ENCODE data around the gene COX8C. TPM values are rescaled to one million over a fixed set of nuclear protein-coding genes. Genes with fewer than 3 reads are reported as not detected.

COX8C gene
- not detected in 2 replicates for polyA plus RNA-seq (2012; rRNA removed)
- not detected in 2 replicates for polyA plus RNA-seq (2012; cell fraction: cytosol; rRNA removed)
- not detected in 2 replicates for polyA plus RNA-seq (2012; cell fraction: nucleus; rRNA removed)

GRCh38 chr14:93346926-93347721 is at the start of gene COX8C:
Gene COX8C (plus strand): TSS chr14:93347182. CDS start chr14:93347269, 87 bp downstream.
- Histone ChIP-seq H3K4me2 (no peak within 1 kb of the TSS), H4K20me1 (ENCODE audit: insufficient read depth) (no peaks in the 10 kb centered on the region), H3K27me3 (ENCODE audit: insufficient read depth) (no peaks in the 10 kb centered on the region), H3K9ac (no peak within 1 kb of the TSS), H2AFZ (ENCODE audit: low read depth) (no peak within 1 kb of the TSS), H3F3A (replicated peaks; ENCODE audit: insufficient read depth) (no peaks in the 10 kb centered on the region), H3K9me2 (no peaks in the 10 kb centered on the region), H3K4me1 (ENCODE audit: control insufficient read depth in 1 of 2, insufficient read depth in 2 of 2, low read depth in 1 of 2, low read length in 1 of 2) (no peaks in the 10 kb centered on the region), H3K36me3 (replicated peaks in 1 of 2; ENCODE audit: control insufficient read depth in 1 of 2, insufficient read depth in 2 of 2, low read length in 1 of 2) (no peaks in the 10 kb centered on the region), H3K27ac (ENCODE audit: low read depth in 2 of 2, low read length in 1 of 2) (no peak within 1 kb of the TSS), H3K4me3 (ENCODE audit: low read depth in 2 of 2, low read length in 1 of 2) (no peak within 1 kb of the TSS), H3K9me3 (no peaks in the 10 kb centered on the region), H3K79me2 (ENCODE audit: insufficient read depth) (no peaks in the 10 kb centered on the region)
- 92% methylated on average over 54 of the region's 60 CpGs for WGBS (ENCODE audit: low lambda C conversion rate)
- POLR2A ChIA-PET = no interaction called here
- TF ChIP-seq YY1 (IDR thresholded peaks at IDR 0.05; ENCODE audit: low read depth) = no peak
- no peak for TF ChIP-seq GABPA (IDR thresholded peaks at IDR 0.05; ENCODE audit: low read depth)
- no peak for TF ChIP-seq PBX3 (IDR thresholded peaks at IDR 0.05)
- TF ChIP-seq ZBTB33 (IDR thresholded peaks at IDR 0.05; ENCODE audit: borderline replicate concordance, low read depth) = no peak
- TF ChIP-seq SIN3A (IDR thresholded peaks at IDR 0.05; ENCODE audit: borderline replicate concordance, low read depth, low read length) = no peak
- TF ChIP-seq RFX5 (IDR thresholded peaks at IDR 0.05; ENCODE audit: low read length) = no peak
- TF ChIP-seq TAF1 (IDR thresholded peaks at IDR 0.05; ENCODE audit: borderline replicate concordance, low read depth, low read length) = no peak
- CTCF ChIA-PET = no interaction called here
- DNase-seq = no peak

- Histone ChIP-seq H3F3A (replicated peaks; ENCODE audit: insufficient read depth) (peaks cover 4% of the 10 kb centered on the region), H4K20me1 (ENCODE audit: insufficient read depth) (peaks cover 35% of the 10 kb centered on the region), H3K4me3 (ENCODE audit: low read depth in 2 of 2, low read length in 1 of 2) (no peak overlapping the region), H3K27me3 (ENCODE audit: insufficient read depth) (no peaks in the 10 kb centered on the region), H3K9me2 (no peaks in the 10 kb centered on the region), H3K36me3 (replicated peaks in 1 of 2; ENCODE audit: control insufficient read depth in 1 of 2, insufficient read depth in 2 of 2, low read length in 1 of 2) (peaks cover 0 to 2% of the 10 kb centered on the region in 2 experiments), H3K4me1 (ENCODE audit: control insufficient read depth in 1 of 2, insufficient read depth in 2 of 2, low read depth in 1 of 2, low read length in 1 of 2) (peaks cover 13 to 27% of the 10 kb centered on the region in 2 experiments; a peak in 3 of 4 replicates), H3K79me2 (ENCODE audit: insufficient read depth) (peaks cover 91% of the 10 kb centered on the region), H2AFZ (ENCODE audit: low read depth) (no peak overlapping the region), H3K4me2 (no peak overlapping the region), H3K9ac (no peak overlapping the region), H3K27ac (ENCODE audit: low read depth in 2 of 2, low read length in 1 of 2) (no peak overlapping the region), H3K9me3 (no peaks in the 10 kb centered on the region)
- 98% methylated on average over 3 of the region's 3 CpGs for WGBS (ENCODE audit: low lambda C conversion rate)
- no peak for TF ChIP-seq RXRA (IDR thresholded peaks at IDR 0.05; ENCODE audit: borderline replicate concordance, low read depth)
- TF ChIP-seq TCF12 (IDR thresholded peaks at IDR 0.05) = no peak
- TF ChIP-seq CTCF (IDR thresholded peaks at IDR 0.05) = no peak
- TF ChIP-seq MAX (IDR thresholded peaks at IDR 0.05; ENCODE audit: low read depth) = no peak
- TF ChIP-seq SMC3 (IDR thresholded peaks at IDR 0.05; ENCODE audit: low read depth, low read length) = no peak
- TF ChIP-seq NRF1 (IDR thresholded peaks at IDR 0.05; ENCODE audit: low read depth, low read length) = no peak
- no peak for TF ChIP-seq MXI1 (IDR thresholded peaks at IDR 0.05; ENCODE audit: low read depth, low read length)
- TF ChIP-seq JUND (IDR thresholded peaks at IDR 0.05) = no peak
- no peak for TF ChIP-seq USF2 (IDR thresholded peaks at IDR 0.05; ENCODE audit: borderline replicate concordance, low read depth, low read length)
- TF ChIP-seq RAD21 (IDR thresholded peaks at IDR 0.05; ENCODE audit: low read length) = no peak
- no peak for TF ChIP-seq USF1 (IDR thresholded peaks at IDR 0.05; ENCODE audit: borderline replicate concordance, low read depth)
- ChIA-PET POLR2A (no interaction called here), CTCF (no interaction called here)
- DNase-seq = no peak
These were observed 47.6 kb upstream of the COX8C start for GRCh38 chr14:93299416-93299815.
